GM18499 (cell line): ENCODE measurements around the gene MMP12.

Source experiments
- ATAC-seq: cut with Tn5 transposase; IDR thresholded peaks from one replicate; pipeline ENCODE4 v1.9.1; 2021; ENCODE audit warnings: moderate number of reproducible peaks; ENCODE audit not compliant: insufficient read depth, unreplicated experiment

Gene MMP12

GRCh38 chr11:102853055-102853454 lies 21.7 kb downstream of the MMP12 start:
- ATAC-seq = no peak

GRCh38 chr11:102850973-102851745 lies 23.6 kb downstream of the MMP12 start:
- no peak for ATAC-seq

- no peak for ATAC-seq
These were observed 25.5 kb downstream of the MMP12 start for GRCh38 chr11:102849311-102849710.

- no peak for ATAC-seq
These were observed 28.5 kb downstream of the MMP12 start for GRCh38 chr11:102846292-102846691.

- ATAC-seq = no peak
These were observed 31.3 kb downstream of the MMP12 start, which contains the start of gene MMP3 for GRCh38 chr11:102843489-102843888. TSS of gene MMP3 (minus strand) at chr11:102843609. CDS start at chr11:102843546, 63 bp downstream.

GRCh38 chr11:102842930-102843329 lies 31.9 kb downstream of the MMP12 start:
- no peak for ATAC-seq

GRCh38 chr11:102840018-102840417 lies 34.8 kb downstream of the MMP12 start:
- ATAC-seq = no peak

- no peak for ATAC-seq
These were observed 37.1 kb downstream of the MMP12 start for GRCh38 chr11:102837646-102838045.

GRCh38 chr11:102837156-102837555 lies 37.6 kb downstream of the MMP12 start:
- ATAC-seq = no peak

GRCh38 chr11:102836290-102836875 lies 38.4 kb downstream of the MMP12 start:
- no peak for ATAC-seq

- no peak for ATAC-seq
These were observed 41.1 kb downstream of the MMP12 start for GRCh38 chr11:102833731-102834130.

GRCh38 chr11:102832612-102833011 lies 42.2 kb downstream of the MMP12 start:
- ATAC-seq = no peak

GRCh38 chr11:102831489-102832440 lies 43.0 kb downstream of the MMP12 start:
- no peak for ATAC-seq

GRCh38 chr11:102831128-102831488 lies 43.7 kb downstream of the MMP12 start:
- ATAC-seq = no peak

GRCh38 chr11:102830001-102830727 lies 44.6 kb downstream of the MMP12 start:
- no peak for ATAC-seq

GRCh38 chr11:102829316-102830000 lies 45.3 kb downstream of the MMP12 start:
- ATAC-seq = no peak

- ATAC-seq = no peak
These were observed 50.2 kb downstream of the MMP12 start for GRCh38 chr11:102824556-102824955.

GRCh38 chr11:102819491-102819890 lies 55.3 kb downstream of the MMP12 start:
- ATAC-seq = no peak

- ATAC-seq = no peak
These were observed 61.3 kb downstream of the MMP12 start for GRCh38 chr11:102813484-102813883.
